ENCODE results near the gene SIK3.
"Not testable (repeated sequence)": the region's sequence is repeated elsewhere in the genome, so short reads cannot be mapped to it uniquely, and the experiment has no call there.

Gene SIK3

DNA sequence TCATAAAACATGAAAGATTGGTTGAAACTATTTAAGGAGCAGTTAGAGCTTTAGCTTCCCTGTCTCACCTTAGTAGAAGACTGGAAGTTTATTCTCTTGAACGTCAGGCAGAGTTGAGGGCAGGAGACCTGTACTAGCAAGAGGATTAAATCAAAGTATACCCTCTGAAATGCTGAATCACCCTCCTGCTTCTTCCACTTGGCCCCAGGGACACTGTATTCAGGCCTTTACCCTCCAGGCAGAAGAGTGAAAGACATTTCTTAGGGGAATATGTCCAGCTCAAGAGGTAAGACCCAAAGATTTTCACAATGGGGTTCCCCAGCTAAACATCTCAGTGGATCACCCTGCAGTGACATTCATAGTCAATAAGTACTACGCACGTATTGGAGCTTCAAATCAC is 287.0 kb downstream of the SIK3 start:
- no peak for DNase-seq

DNA sequence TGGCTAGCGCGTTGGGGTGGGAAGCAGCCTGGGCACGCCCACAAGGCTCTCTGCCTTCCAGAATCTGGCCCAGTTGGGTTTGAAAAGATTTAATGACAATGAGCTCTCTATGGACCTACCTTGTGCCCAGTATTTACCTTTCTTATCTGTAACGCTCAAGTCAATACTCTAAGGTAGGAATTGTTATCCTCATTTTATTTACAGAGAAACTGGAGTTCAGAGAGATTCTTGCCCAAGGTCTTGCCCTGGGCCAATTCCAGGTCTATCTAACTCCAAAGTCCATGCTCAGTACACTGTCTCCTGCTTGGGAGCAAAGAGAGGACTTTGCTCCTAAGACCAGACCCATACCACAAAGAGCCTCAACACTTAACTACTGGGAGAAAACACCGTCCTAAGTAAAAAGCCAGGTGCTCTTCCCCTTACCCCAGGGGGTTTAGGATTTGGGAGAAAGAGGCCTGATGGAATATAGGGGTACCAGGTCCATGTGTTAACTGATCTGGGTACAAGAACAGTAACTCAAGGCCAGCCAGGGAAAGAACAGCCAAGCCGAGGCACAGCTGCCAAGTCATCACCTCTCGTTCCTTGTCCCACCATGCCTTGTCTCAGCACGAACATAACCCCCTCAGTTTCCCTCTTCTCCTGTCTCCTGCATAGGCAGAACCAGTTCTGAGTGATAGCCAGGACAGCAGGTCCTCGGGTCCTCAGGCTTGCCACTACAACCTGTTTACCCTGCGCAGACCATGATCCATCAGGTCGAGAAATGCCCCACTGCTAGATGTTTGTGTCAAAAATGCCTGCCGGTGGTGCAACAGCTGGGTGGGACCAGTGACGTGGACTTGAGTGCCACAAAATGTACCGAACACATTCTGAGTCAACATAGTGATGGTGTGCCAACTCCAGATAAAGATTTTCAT is 289.7 kb downstream of the SIK3 start:
- DNase-seq, result no peak

DNA sequence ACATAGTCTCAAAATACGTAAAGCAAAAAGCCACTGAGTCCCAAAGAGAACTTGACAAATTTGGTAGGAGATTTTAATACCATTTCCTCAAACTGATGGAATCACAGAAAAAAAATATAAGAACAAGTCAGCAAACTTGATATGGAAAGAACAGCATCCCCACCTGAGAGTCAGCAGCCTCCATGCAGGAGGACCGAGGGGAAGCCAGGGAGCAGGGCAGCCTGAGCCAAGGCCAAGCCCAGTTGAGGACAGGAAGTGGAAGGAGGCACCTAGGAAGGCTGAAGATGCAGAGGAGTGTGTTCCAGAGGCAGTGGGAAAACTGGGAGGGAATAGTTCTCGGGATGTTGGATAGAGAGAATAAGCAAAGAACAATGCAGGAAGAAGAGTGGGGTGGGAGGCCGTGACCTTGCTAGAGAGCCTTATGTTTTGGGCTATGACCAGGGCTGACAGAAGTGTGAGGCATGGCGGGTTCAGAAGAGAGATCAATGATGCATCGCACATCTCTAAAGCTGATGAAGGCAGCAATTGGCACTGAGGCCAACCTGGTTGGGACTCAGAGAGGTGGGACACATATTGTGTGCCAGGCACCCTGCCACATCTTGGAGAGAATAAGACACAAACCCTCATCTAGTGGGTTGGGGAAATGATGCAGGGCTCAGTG is 290.5 kb downstream of the SIK3 start:
- DNase-seq, result no peak

DNA sequence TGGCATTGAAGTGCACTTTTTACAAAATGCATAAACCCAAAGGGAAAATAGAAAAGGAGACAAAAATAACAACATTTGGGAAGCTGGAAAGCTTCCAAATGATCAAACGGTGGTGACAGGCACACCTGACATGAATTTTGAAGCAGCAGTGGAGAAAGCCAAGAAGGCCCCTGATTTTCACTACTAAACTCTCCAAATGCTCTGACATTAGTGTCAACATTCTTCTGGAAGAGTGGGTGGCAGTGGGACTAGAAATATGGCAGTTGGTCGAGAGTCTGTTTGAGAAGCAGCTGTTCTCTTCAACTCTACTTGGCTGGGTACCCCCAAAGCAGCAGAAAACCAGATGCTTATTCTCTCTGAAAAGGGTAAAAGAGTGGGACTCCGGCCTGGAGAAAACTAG is 294.2 kb downstream of the SIK3 start:
- DNase-seq, result no peak

DNA sequence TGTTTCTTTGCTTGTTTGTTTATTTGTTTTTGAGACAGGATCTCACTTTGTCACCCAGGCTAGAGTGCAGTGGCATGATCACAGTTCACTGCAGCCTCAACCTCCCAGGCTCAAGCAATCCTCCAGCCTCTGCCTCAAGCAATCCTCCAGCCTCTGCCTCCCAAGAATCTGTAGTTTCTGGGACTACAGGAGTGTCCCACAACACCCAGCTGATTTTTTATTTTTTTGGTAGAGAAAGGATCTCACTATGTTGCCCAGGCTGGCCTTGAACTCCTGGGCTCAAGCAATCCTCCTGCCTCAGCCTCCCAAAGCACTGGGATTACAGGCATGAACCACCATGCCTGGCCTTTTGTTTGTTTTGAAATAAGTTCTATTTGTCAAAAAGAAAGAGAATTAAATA is 296.6 kb downstream of the SIK3 start:
- DNase-seq, result not testable (repeated sequence)

DNA sequence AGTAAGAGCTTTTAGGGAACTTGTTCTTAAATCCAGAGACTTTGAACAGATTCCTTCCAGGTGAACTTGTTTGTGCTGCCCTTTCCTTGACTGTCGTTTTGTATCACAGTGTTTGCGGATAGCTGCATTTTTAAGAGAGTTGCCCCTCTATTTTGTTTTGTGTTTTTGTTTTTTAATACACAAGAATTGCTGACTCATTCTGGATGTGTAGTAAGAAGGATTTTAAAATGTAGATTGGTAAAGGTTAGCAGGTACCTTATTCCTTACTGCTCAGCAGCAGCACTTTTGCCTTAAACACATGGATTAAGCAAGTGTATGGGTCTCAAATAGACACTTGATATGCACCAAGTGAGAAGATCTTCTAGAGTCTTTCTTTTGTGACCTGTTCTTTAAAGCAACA is 297.6 kb downstream of the SIK3 start:
- DNase-seq, result no peak

DNA sequence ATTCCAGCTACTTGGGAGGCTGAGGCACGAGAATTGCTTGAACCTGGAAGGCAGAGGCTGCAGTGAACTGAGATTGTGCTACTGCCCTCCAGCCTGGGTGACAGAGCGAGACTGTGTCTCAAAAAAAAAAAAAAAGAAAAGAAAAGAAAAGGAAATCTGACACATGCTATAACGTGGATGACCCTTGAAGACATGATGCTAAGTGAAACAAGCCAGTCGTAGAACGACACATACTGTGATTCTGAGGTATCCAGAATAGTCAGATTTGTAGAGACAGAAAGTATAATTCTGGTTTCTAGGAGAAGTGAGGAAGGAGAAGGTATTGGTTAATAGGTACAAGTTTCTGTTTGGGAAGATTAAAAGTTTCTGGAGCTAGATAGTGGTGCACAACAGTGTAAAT is 299.9 kb downstream of the SIK3 start:
- no peak for DNase-seq

DNA sequence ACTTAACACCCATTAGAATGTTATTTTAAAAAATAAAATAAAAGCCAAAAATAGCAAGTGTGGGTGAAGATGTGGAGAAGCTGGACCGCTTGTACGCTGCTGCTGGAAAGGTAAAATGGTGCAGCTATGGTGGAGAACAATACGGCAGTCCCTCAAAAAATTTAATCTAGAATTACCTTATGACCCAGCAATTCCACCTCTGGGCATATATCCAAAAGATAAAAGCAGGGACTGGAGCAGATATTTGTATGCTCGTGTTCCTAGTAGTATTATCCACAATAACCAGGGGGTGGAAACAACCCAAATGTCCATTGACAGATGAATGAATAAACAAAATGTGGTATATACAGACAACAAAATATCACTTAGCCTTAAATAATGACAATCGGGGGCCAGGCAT is 300.4 kb downstream of the SIK3 start:
- DNase-seq, result no peak

DNA sequence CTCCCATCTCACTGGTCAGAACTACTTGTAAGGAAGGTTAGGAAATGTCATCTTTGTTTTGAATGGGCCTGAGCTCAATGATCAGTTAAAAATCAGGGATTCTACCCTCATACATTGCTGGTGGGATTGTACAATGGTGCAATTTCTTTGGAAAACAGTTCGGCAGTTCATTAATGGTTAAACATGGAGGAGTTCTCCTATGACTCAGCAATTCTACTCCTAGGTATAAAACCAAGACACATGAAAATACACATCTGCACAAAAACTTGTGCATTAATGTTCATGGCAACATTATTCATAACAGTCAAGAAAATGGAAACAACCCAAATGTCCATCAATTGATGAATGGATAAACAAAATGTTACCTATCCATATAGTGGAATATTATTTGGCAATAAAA is 301.7 kb downstream of the SIK3 start:
- DNase-seq, result no peak

DNA sequence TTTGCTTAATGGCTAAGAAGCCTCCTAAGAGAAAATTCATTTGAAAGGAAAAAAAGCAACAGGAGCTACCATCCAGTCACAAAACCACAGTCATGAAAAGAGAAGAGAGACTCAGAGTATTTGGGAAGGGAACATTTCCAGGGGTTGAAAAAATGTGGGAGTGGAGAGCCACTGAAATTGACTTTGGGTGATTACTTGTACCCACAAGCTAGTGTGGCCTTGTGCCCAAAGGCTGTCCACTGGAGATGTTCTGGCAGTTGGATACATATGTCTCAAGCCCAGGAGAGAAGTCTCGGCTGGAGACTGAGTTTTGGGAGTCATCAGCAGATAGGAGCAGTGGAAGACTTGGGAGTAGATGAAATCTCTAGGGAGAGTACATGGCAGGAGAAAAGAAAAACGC is 303.4 kb downstream of the SIK3 start:
- DNase-seq, result no peak

DNA sequence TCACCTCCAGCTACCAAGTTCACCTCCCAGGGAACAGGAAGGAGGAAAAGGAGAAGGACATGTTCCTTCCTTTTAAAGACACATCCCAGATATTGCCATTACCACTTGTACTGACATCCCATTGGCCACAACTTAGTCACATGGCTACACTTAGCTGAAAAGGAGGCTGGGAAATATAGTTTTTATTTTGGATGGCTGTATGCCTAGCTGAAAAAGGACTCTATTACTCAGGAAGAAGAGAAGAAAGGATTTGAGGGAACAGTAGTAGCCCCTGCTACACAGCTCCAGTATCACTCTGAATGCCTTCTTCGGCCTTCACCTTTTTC is 304.5 kb downstream of the SIK3 start:
- no peak for DNase-seq
